ENCODE results near the gene SH3PXD2A. TPM values are rescaled to one million over a fixed set of nuclear protein-coding genes. Genes with fewer than 3 reads are reported as not detected.

Gene SH3PXD2A
- total RNA-seq, 2 experiments from 2014 or later: 6.9 to 7.0 TPM

- Mint-ChIP-seq H3K27me3 (no peaks in the 10 kb centered on the region), H3K4me3 (no peak overlapping the region), H3K4me1 (ENCODE audit: low read depth) (no peaks in the 10 kb centered on the region), H3K9me3 (no peaks in the 10 kb centered on the region), H3K27ac (no peak overlapping the region), H3K36me3 (ENCODE audit: low read depth) (no peaks in the 10 kb centered on the region)
- H3K36me3 ChIP-seq (ENCODE audit: insufficient read depth, low read length): no peaks in the 10 kb centered on the region
- H3K4me1 ChIP-seq (ENCODE audit: insufficient read depth, low read length): no peaks in the 10 kb centered on the region
- ATAC-seq (ENCODE audit: poor library complexity): no peak
- POLR2A ChIA-PET: no interaction called here
- no peaks in the 10 kb centered on the region for H3K27me3 ChIP-seq (ENCODE audit: control insufficient read depth in 1 of 2, insufficient read depth in 2 of 2, low read length in 2 of 2)
- CTCF ChIA-PET: no interaction called here
- no peak overlapping the region for H3K4me3 ChIP-seq (ENCODE audit: low read length)
- no peak overlapping the region for H3K27ac ChIP-seq (ENCODE audit: low read depth in 1 of 2, low read length in 2 of 2)
- TF ChIP-seq, protein P1, sequence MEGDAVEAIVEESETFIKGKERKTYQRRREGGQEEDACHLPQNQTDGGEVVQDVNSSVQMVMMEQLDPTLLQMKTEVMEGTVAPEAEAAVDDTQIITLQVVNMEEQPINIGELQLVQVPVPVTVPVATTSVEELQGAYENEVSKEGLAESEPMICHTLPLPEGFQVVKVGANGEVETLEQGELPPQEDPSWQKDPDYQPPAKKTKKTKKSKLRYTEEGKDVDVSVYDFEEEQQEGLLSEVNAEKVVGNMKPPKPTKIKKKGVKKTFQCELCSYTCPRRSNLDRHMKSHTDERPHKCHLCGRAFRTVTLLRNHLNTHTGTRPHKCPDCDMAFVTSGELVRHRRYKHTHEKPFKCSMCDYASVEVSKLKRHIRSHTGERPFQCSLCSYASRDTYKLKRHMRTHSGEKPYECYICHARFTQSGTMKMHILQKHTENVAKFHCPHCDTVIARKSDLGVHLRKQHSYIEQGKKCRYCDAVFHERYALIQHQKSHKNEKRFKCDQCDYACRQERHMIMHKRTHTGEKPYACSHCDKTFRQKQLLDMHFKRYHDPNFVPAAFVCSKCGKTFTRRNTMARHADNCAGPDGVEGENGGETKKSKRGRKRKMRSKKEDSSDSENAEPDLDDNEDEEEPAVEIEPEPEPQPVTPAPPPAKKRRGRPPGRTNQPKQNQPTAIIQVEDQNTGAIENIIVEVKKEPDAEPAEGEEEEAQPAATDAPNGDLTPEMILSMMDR (IDR thresholded peaks at IDR 0.05): no peak
- no peaks in the 10 kb centered on the region for H3K9me3 ChIP-seq (ENCODE audit: control insufficient read depth in 1 of 2, insufficient read depth in 1 of 2, low read length in 2 of 2)
- intact Hi-C loops (cut with DNase I, micrococcal nuclease): no loop called here
- no peak for DNase-seq
Observed at GRCh38 chr10:103828587-103829197, 26.7 kb downstream of the SH3PXD2A start.

DNA sequence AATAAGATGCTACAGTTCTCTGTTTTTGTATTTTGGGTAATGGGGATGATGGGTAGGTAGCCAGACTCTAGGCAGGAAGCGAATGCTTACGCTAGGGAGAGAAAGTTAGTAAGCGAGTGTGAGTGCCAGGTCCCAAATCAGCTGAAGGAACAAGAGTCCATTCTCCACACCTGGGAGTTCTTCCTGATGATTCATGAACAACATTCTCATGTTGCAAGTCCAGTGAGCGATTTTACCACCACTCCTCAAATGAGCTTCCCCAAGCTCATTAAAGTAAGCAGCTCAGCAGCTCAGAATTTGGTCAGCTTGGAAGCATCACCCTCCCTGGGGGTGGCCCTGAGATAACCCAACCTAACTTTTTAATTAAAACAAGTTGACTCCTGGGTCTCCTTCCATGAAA is 27.3 kb downstream of the SH3PXD2A start:
- POLR2A ChIA-PET: no interaction called here
- intact Hi-C loops (cut with DNase I, micrococcal nuclease): no loop called here
- no peaks in the 10 kb centered on the region for H3K4me1 ChIP-seq (ENCODE audit: insufficient read depth, low read length)
- H3K27me3 Mint-ChIP-seq: no peaks in the 10 kb centered on the region
- no peaks in the 10 kb centered on the region for H3K27me3 ChIP-seq (ENCODE audit: control insufficient read depth in 1 of 2, insufficient read depth in 2 of 2, low read length in 2 of 2)
- no peaks in the 10 kb centered on the region for H3K36me3 ChIP-seq (ENCODE audit: insufficient read depth, low read length)
- TF ChIP-seq, protein P1 (IDR thresholded peaks at IDR 0.05): no peak
- no peak overlapping the region for H3K27ac Mint-ChIP-seq
- DNase-seq (no peak), ATAC-seq (ENCODE audit: poor library complexity) (no peak)
- no peaks in the 10 kb centered on the region for H3K4me1 Mint-ChIP-seq (ENCODE audit: low read depth)
- H3K4me3 ChIP-seq (ENCODE audit: low read length): no peak overlapping the region
- CTCF ChIA-PET: no interaction called here
- H3K9me3 Mint-ChIP-seq: no peaks in the 10 kb centered on the region
- no peak overlapping the region for H3K27ac ChIP-seq (ENCODE audit: low read depth in 1 of 2, low read length in 2 of 2)
- no peak overlapping the region for H3K4me3 Mint-ChIP-seq
- H3K9me3 ChIP-seq (ENCODE audit: control insufficient read depth in 1 of 2, insufficient read depth in 1 of 2, low read length in 2 of 2): no peaks in the 10 kb centered on the region
- H3K36me3 Mint-ChIP-seq (ENCODE audit: low read depth): no peaks in the 10 kb centered on the region

DNA sequence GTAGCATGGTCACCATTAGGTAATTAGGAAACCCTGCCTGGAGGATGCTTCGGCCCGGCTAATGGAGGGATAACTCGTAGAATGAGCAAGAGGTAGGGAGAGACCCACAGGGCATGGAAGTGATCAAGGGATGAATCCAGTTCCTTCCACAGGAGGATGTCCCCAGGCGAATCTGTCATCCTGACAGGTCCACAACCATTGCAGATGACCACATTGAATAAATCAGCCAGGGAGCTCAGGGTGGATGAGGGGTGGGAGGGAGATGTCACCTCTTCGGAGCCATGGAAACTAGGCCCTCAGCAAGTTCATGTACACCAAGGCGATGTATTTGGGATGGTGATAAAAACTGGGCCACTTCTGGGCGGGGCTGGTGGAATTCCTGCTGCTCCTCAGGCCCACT is 28.5 kb downstream of the SH3PXD2A start:
- H3K27ac Mint-ChIP-seq: no peak overlapping the region
- no peaks in the 10 kb centered on the region for H3K36me3 ChIP-seq (ENCODE audit: insufficient read depth, low read length)
- H3K9me3 Mint-ChIP-seq: no peaks in the 10 kb centered on the region
- H3K4me1 Mint-ChIP-seq (ENCODE audit: low read depth): no peaks in the 10 kb centered on the region
- intact Hi-C loops (cut with DNase I, micrococcal nuclease): no loop called here
- H3K4me3 ChIP-seq (ENCODE audit: low read length): no peak overlapping the region
- H3K4me1 ChIP-seq (ENCODE audit: insufficient read depth, low read length): no peaks in the 10 kb centered on the region
- H3K36me3 Mint-ChIP-seq (ENCODE audit: low read depth): no peaks in the 10 kb centered on the region
- TF ChIP-seq, protein P1 (IDR thresholded peaks at IDR 0.05): no peak
- ChIA-PET POLR2A (no interaction called here), CTCF (no interaction called here)
- DNase-seq: no peak
- no peak for ATAC-seq (ENCODE audit: poor library complexity)
- H3K27ac ChIP-seq (ENCODE audit: low read depth in 1 of 2, low read length in 2 of 2): no peak overlapping the region
- no peaks in the 10 kb centered on the region for H3K9me3 ChIP-seq (ENCODE audit: control insufficient read depth in 1 of 2, insufficient read depth in 1 of 2, low read length in 2 of 2)
- no peak overlapping the region for H3K4me3 Mint-ChIP-seq
- H3K27me3 ChIP-seq (ENCODE audit: control insufficient read depth in 1 of 2, insufficient read depth in 2 of 2, low read length in 2 of 2): no peaks in the 10 kb centered on the region
- H3K27me3 Mint-ChIP-seq: peaks cover 8% of the 10 kb centered on the region
